Neural progenitor cell (in vitro differentiated cells): ENCODE measurements around the gene CTIF. TPM values are rescaled to one million over a fixed set of nuclear protein-coding genes. Genes with fewer than 3 reads are reported as not detected.

ENCODE experiments used
- DNase-seq: peaks from one replicate; pipeline ENCODE4 v3.0.0-alpha.2; 2016; ENCODE audit warnings: low spot score
- H2AFZ ChIP-seq: fragments of 200-600 bp; sonication (generic); replicated peaks from 2 replicates; pipeline ENCODE4 v1.6.1; 2016; ENCODE audit warnings: antibody characterized with exemption
- H3F3A ChIP-seq: fragments of 200-600 bp; sonication (generic); 2 replicates; pipeline ENCODE4 v1.6.1; 2016; ENCODE audit warnings: antibody characterized with exemption, low read depth
- H3K27ac ChIP-seq: fragments of 200-600 bp; sonication (generic); 2 replicates; pipeline ENCODE4 v1.5.1; 2016; ENCODE audit warnings: mild to moderate bottlenecking
- H3K27me3 ChIP-seq: fragments of 200-600 bp; sonication (generic); 2 replicates; pipeline ENCODE4 v1.6.1; 2016; ENCODE audit warnings: mild to moderate bottlenecking, moderate library complexity
- H3K36me3 ChIP-seq: fragments of 200-600 bp; sonication (generic); 2 replicates; pipeline ENCODE4 v1.5.1; 2016
- H3K4me1 ChIP-seq: fragments of 200-600 bp; sonication (generic); 2 replicates; pipeline ENCODE4 v1.6.1; 2016; ENCODE audit warnings: mixed run types
- H3K4me2 ChIP-seq: fragments of 200-600 bp; sonication (generic); 2 replicates; pipeline ENCODE4 v1.6.1; 2016
- H3K4me3 ChIP-seq: fragments of 200-600 bp; sonication (generic); 2 replicates; pipeline ENCODE4 v1.5.1; 2016
- H3K79me2 ChIP-seq: fragments of 200-600 bp; sonication (generic); 2 replicates; pipeline ENCODE4 v1.6.1; 2016; ENCODE audit warnings: low read depth
- H3K9ac ChIP-seq: fragments of 200-600 bp; sonication (generic); 2 replicates; pipeline ENCODE4 v1.6.1; 2016
- H3K9me3 ChIP-seq: fragments of 200-600 bp; sonication (generic); 2 replicates; pipeline ENCODE4 v1.5.1; 2016; ENCODE audit warnings: low read depth
- H4K20me1 ChIP-seq: fragments of 200-600 bp; sonication (generic); 2 replicates; pipeline ENCODE4 v1.6.1; 2016; ENCODE audit warnings: low read depth
- H3K27ac Mint-ChIP-seq: 3 replicates; pipeline ENCODE4 v1.8.0; 2021; ENCODE audit warnings: mixed read lengths
- H3K27me3 Mint-ChIP-seq: 2 replicates; pipeline ENCODE4 v1.8.0; 2022; ENCODE audit warnings: low read depth, mild to moderate bottlenecking, inconsistent platforms, moderate library complexity, mixed read lengths; ENCODE audit not compliant: insufficient read depth
- H3K36me3 Mint-ChIP-seq: 3 replicates; pipeline ENCODE4 v1.8.0; 2021; ENCODE audit warnings: mixed read lengths
- H3K4me1 Mint-ChIP-seq: 3 replicates; pipeline ENCODE4 v1.8.0; 2021; ENCODE audit warnings: mixed read lengths
- H3K4me3 Mint-ChIP-seq: 3 replicates; pipeline ENCODE4 v1.8.0; 2021; ENCODE audit warnings: mild to moderate bottlenecking, moderate library complexity, mixed read lengths
- H3K9me3 Mint-ChIP-seq: 3 replicates; pipeline ENCODE4 v1.8.0; 2020; ENCODE audit warnings: mixed read lengths
- CTCF ChIP-seq: fragments of 200-600 bp; sonication (generic); IDR thresholded peaks from 2 replicates; pipeline ENCODE4 v1.5.1; 2017; ENCODE audit warnings: antibody characterized with exemption, mild to moderate bottlenecking
- EZH2 ChIP-seq: fragments of 200-600 bp; sonication (generic); IDR thresholded peaks from 2 replicates; pipeline ENCODE4 v1.6.1; 2017; ENCODE audit warnings: antibody characterized with exemption, mild to moderate bottlenecking, moderate library complexity
- EZH2phosphoT487 ChIP-seq: fragments of 200-600 bp; sonication (generic); IDR thresholded peaks from 2 replicates; pipeline ENCODE4 v1.6.1; 2017; ENCODE audit warnings: antibody characterized with exemption
- total RNA-seq: library from RNA; depleted of rRNA; stranded (reverse); fragments of >200 nt; gene quantifications from 2 replicates; pipeline ENCODE4 v1.2.3, GENCODE V29; 2015; ENCODE audit warnings: low replicate concordance

Gene CTIF
- total RNA-seq, 1 donor from 2014 or later, result 17.6 TPM

DNA sequence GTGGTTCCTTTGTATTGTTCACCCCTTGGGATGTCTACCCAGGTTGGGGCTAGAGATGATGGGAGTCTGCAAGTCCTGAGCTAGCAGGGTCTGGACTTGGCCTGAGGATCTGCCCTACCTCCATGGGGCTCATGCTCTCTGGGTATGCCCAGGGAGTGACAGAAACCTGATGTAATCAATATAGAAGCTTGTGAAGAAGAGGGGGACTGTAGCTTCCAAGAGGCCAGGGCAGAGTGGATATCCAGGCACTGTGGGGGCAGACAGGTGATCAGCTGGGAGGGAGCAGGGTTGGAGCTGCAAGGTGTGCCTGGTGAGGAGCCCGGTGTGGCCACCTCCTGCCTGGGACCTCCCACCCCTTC, 164.2 kb downstream of the CTIF start:
- Histone ChIP-seq H3K27ac (no peak overlapping the region), H3K9me3 (no peaks in the 10 kb centered on the region), H2AFZ (no peak overlapping the region), H3K4me2 (no peak overlapping the region), H3K4me1 (no peaks in the 10 kb centered on the region), H3F3A (no peaks in the 10 kb centered on the region), H3K36me3 (no peaks in the 10 kb centered on the region), H3K27me3 (no peaks in the 10 kb centered on the region), H4K20me1 (no peaks in the 10 kb centered on the region), H3K79me2 (no peaks in the 10 kb centered on the region), H3K9ac (no peak overlapping the region), H3K4me3 (no peak overlapping the region)
- Mint-ChIP-seq H3K9me3 (no peaks in the 10 kb centered on the region), H3K27ac (no peak overlapping the region), H3K27me3 (no peaks in the 10 kb centered on the region), H3K36me3 (no peaks in the 10 kb centered on the region), H3K4me1 (peaks cover 18% of the 10 kb centered on the region), H3K4me3 (no peak overlapping the region)
- no peak for TF ChIP-seq EZH2phosphoT487
- no peak for TF ChIP-seq CTCF
- no peak for TF ChIP-seq EZH2
- no peak for DNase-seq

- no peaks in the 10 kb centered on the region for H3K9me3 Mint-ChIP-seq
- TF ChIP-seq EZH2 (no peak), CTCF (no peak), EZH2phosphoT487 (no peak)
- no peaks in the 10 kb centered on the region for H3F3A ChIP-seq
- no peak overlapping the region for H2AFZ ChIP-seq
- no peaks in the 10 kb centered on the region for H3K27me3 ChIP-seq
- peaks cover 18% of the 10 kb centered on the region for H3K4me1 Mint-ChIP-seq
- H3K79me2 ChIP-seq, result no peaks in the 10 kb centered on the region
- H4K20me1 ChIP-seq, result no peaks in the 10 kb centered on the region
- H3K27ac Mint-ChIP-seq, result peak overlapping the region; percentile 19
- no peaks in the 10 kb centered on the region for H3K9me3 ChIP-seq
- no peaks in the 10 kb centered on the region for H3K36me3 Mint-ChIP-seq
- H3K27me3 Mint-ChIP-seq, result no peaks in the 10 kb centered on the region
- no peak overlapping the region for H3K4me3 ChIP-seq
- no peaks in the 10 kb centered on the region for H3K36me3 ChIP-seq
- H3K27ac ChIP-seq, result no peak overlapping the region
- H3K4me3 Mint-ChIP-seq, result no peak overlapping the region
- no peak overlapping the region for H3K9ac ChIP-seq
- no peak for DNase-seq
- H3K4me2 ChIP-seq, result no peak overlapping the region
- H3K4me1 ChIP-seq, result no peaks in the 10 kb centered on the region
Measured at GRCh38 chr18:48703418-48703817, 164.6 kb downstream of the CTIF start.

GRCh38 chr18:48705043-48705442, 166.2 kb downstream of the CTIF start:
- no peaks in the 10 kb centered on the region for H3K9me3 ChIP-seq
- H3K4me1 ChIP-seq, result peaks cover 9% of the 10 kb centered on the region
- Mint-ChIP-seq H3K4me1 (peaks cover 23% of the 10 kb centered on the region), H3K36me3 (no peaks in the 10 kb centered on the region), H3K27me3 (no peaks in the 10 kb centered on the region), H3K4me3 (no peak overlapping the region), H3K9me3 (no peaks in the 10 kb centered on the region), H3K27ac (no peak overlapping the region)
- no peaks in the 10 kb centered on the region for H4K20me1 ChIP-seq
- no peak overlapping the region for H3K4me3 ChIP-seq
- no peak overlapping the region for H2AFZ ChIP-seq
- H3K79me2 ChIP-seq, result no peaks in the 10 kb centered on the region
- no peaks in the 10 kb centered on the region for H3K36me3 ChIP-seq
- no peak overlapping the region for H3K4me2 ChIP-seq
- no peak for TF ChIP-seq EZH2
- TF ChIP-seq CTCF, result no peak
- no peak for TF ChIP-seq EZH2phosphoT487
- no peaks in the 10 kb centered on the region for H3F3A ChIP-seq
- DNase-seq, result no peak
- H3K9ac ChIP-seq, result no peak overlapping the region
- no peak overlapping the region for H3K27ac ChIP-seq
- H3K27me3 ChIP-seq, result no peaks in the 10 kb centered on the region

DNA sequence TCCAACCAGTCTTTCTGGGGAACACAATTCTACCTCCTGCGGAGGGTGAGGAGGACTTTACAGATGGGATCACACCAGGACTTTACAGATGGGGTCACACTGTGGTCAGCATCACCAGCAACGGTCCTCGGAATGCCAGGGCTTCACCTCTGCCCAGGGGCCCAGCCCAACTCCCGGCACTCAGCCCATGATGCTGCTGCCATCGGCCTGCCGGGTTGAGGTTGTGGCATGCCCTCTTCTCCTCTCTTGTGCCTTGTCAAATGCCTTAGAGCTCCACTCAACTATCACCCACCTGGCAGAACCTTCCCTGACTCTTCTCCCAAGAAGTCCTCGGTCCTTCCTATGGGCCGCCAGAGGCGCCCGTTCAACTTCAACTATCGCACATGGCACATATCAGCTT, 166.7 kb downstream of the CTIF start:
- Histone ChIP-seq H3K9me3 (no peaks in the 10 kb centered on the region), H3F3A (no peaks in the 10 kb centered on the region), H3K79me2 (no peaks in the 10 kb centered on the region), H4K20me1 (no peaks in the 10 kb centered on the region), H2AFZ (no peak overlapping the region), H3K27ac (no peak overlapping the region), H3K36me3 (no peaks in the 10 kb centered on the region), H3K27me3 (no peaks in the 10 kb centered on the region), H3K4me2 (no peak overlapping the region), H3K4me3 (no peak overlapping the region), H3K4me1 (peaks cover 9% of the 10 kb centered on the region), H3K9ac (no peak overlapping the region)
- peaks cover 23% of the 10 kb centered on the region for H3K4me1 Mint-ChIP-seq
- TF ChIP-seq EZH2, result no peak
- no peak for TF ChIP-seq EZH2phosphoT487
- TF ChIP-seq CTCF, result no peak
- no peaks in the 10 kb centered on the region for H3K27me3 Mint-ChIP-seq
- no peaks in the 10 kb centered on the region for H3K9me3 Mint-ChIP-seq
- no peak overlapping the region for H3K4me3 Mint-ChIP-seq
- no peak for DNase-seq
- H3K36me3 Mint-ChIP-seq, result no peaks in the 10 kb centered on the region
- H3K27ac Mint-ChIP-seq, result no peak overlapping the region
